Kidney tubule cell (primary cell): Measurements from ENCODE around the gene P4HA1.
"Not testable (repeated sequence)": the region's sequence is repeated elsewhere in the genome, so short reads cannot be mapped to it uniquely, and the experiment has no call there.

Experiments used
- DNase-seq: peaks from one replicate; pipeline ENCODE4 v3.0.0-alpha.2; 2018; ENCODE audit warnings: low spot score

The P4HA1 gene

GRCh38 chr10:73043766-73044377, 52.8 kb downstream of the P4HA1 start:
- no peak for DNase-seq

GRCh38 chr10:73043319-73043718, 53.3 kb downstream of the P4HA1 start:
- no peak for DNase-seq

- DNase-seq: no peak
Observed at GRCh38 chr10:73042130-73042529, 54.5 kb downstream of the P4HA1 start.

- no peak for DNase-seq
Observed at GRCh38 chr10:73039635-73040034, 57.0 kb downstream of the P4HA1 start.

- not testable (repeated sequence) for DNase-seq
Observed at GRCh38 chr10:73036285-73036684, 60.4 kb downstream of the P4HA1 start.

GRCh38 chr10:73032536-73032935, 64.1 kb downstream of the P4HA1 start:
- no peak for DNase-seq

- not testable (repeated sequence) for DNase-seq
Observed at GRCh38 chr10:73026623-73027022, 70.0 kb downstream of the P4HA1 start.

- not testable (repeated sequence) for DNase-seq
Observed at GRCh38 chr10:73023455-73024070, 73.1 kb downstream of the P4HA1 start.

GRCh38 chr10:73022961-73023360, 73.7 kb downstream of the P4HA1 start:
- not testable (repeated sequence) for DNase-seq

- DNase-seq: not testable (repeated sequence)
Observed at GRCh38 chr10:73021538-73022164, 75.0 kb downstream of the P4HA1 start.

GRCh38 chr10:73021050-73021449, 75.6 kb downstream of the P4HA1 start:
- DNase-seq: no peak

- DNase-seq: no peak
Observed at GRCh38 chr10:73019100-73019499, 77.6 kb downstream of the P4HA1 start.

- DNase-seq: no peak
Observed at GRCh38 chr10:73018632-73019031, 78.0 kb downstream of the P4HA1 start.

- DNase-seq: no peak
Observed at GRCh38 chr10:73017955-73018480, 78.6 kb downstream of the P4HA1 start.

- no peak for DNase-seq
Observed at GRCh38 chr10:73015779-73016178, 80.9 kb downstream of the P4HA1 start.

- DNase-seq: no peak
Observed at GRCh38 chr10:73003822-73004221, 92.8 kb downstream of the P4HA1 start.

- DNase-seq: no peak
Observed at GRCh38 chr10:73000973-73001372, 95.7 kb downstream of the P4HA1 start.

- no peak for DNase-seq
Observed at GRCh38 chr10:72997099-72997498, 99.6 kb downstream of the P4HA1 start.

GRCh38 chr10:72995459-72995858, 101.2 kb downstream of the P4HA1 start:
- not testable (repeated sequence) for DNase-seq

GRCh38 chr10:72989771-72990170, 106.9 kb downstream of the P4HA1 start:
- not testable (repeated sequence) for DNase-seq

- not testable (repeated sequence) for DNase-seq
Observed at GRCh38 chr10:72984618-72985017, 112.0 kb downstream of the P4HA1 start.

- DNase-seq: no peak
Observed at GRCh38 chr10:72981882-72982529, 114.7 kb downstream of the P4HA1 start.
